ENCODE measurements around the gene SV2A.
"Not testable (repeated sequence)": the region's sequence is repeated elsewhere in the genome, so short reads cannot be mapped to it uniquely, and the experiment has no call there.

The SV2A gene

DNA sequence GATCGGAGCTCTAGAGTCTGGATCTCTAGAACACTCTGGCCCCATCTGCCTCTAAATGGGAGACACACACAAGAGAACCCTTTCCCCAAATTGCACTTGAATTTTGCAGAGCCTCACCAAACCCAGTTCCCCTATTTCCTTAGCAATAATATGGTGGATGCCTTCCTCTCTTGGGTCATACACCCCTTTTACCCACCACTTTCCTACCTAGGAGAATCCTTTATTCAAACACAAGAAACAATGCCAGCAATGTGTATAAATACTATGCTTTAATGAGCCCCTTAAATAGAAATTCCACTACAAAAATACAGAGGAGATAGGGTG is 10.7 kb upstream of the SV2A start:
- no peak for DNase-seq

- peak; percentile 88 for DNase-seq
These were observed 10.1 kb upstream of the SV2A start, which contains the start of gene SF3B4 for GRCh38 chr1:149927563-149928400. Gene SF3B4, minus strand, starts transcription at chr1:149927803. Its CDS starts 44 bp downstream, at chr1:149927759.

- no peak for DNase-seq
These were observed 9.5 kb upstream of the SV2A start for GRCh38 chr1:149927056-149927562.

DNA sequence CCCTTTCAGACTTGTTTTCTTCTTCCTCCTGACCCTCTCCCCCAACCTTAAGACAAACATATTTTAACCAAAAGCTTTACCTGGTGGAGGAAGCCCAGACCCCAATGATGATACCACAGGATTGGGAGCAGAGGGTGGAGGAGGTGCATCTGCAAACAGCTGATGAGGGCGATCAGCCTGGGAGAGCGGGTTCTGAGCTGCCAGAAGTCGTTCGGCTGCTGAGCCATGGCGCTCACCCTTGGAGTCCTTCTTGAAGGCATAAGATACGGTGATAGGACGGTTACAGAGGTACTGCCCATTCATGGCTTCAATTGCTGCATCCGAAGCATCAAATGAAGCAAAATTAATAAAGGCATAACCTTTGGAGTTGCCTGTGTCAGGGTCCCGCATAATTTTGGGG is 8.7 kb upstream of the SV2A start:
- DNase-seq = no peak

DNA sequence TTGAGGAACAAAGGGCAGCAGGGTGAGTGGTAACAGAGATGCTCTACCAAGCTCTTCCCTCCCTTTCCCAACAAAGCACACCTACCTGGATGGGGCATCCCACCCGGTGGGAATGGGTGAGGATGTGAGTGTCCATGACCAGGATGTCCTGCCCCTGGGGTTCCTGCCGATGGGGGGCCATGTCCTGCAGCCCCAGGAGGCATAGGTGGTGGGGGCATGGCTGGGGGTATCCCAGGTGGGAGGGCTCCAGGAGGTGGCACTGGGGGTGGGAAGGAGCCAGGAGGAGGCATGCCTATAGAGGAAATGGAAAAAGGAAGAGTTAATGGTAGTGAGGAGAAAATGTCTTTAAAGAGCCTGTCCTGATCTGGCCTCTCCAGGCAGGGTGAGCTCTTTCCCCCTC is 8.1 kb upstream of the SV2A start:
- no peak for DNase-seq

GRCh38 chr1:149925345-149925744 is 7.7 kb upstream of the SV2A start:
- no peak for DNase-seq

DNA sequence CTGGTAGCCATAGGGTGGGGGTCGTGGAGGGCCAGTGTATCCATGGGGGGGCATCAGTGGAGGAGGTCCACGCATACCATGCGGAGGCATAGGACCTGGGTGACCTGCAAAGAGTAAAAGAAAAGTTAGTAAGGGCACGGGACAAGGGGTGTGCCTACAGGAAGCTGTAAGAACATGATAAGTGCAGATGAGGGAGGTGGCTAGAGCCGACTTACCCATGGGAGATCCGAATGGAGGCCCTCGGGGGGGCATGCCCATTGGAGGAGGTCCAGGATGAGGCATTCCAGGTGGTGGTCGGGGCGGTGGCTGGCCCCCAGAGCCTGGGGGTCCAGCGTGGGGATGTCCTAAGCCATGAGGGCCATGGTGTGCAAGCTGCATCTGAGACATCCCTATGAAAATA is 6.0 kb upstream of the SV2A start:
- DNase-seq = no peak

DNA sequence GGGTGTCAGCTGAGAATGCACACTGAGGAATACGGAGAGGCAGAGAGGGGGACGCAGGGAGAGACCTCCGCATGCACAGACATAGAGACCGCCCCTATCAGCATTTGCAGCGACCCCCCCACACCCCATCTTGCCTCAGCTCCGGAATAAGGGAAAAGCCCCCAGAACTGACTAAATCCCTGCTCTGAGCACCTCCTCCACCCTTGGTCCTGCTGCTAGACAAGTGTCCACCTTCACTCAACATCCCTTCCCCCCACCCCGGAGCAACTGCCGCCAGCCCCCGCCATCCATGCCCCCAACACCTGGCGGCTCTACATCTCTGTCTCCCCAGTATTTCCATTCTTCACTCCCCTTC is 769 bp downstream of the SV2A start:
- no peak for DNase-seq

DNA sequence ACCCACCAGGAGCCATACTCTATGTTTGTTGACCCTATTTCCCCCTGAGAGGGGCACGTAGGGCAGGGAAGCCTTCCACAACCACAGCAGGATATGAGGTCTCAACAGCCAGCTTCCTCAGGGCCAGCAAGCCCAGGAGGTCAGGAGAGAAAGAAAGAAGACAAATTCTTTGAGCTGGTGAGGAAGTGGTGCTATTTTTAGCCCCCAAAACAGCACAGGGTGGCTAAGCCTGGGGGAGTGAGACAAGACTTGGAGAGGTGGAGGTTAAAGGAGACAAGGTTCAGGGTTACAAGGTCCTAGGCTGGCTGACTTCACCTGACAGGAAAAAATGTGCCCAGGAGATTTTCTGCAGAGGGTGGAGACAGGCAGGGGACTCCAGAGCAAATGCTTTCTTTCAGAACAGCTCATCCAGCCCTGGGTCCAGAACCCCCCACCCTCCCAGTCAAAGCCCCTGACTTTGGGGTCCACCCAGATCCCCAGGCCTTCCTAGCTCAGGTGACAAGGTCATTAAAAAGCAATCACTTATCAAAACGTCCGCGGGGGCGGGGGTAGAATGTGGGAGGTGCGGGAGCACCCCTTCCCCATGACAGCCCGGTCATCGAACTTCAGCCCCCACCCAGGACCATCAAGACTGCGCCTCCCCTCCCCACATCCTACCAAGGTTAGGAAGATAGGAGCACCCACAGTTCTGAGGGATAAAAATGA is 1.3 kb downstream of the SV2A start:
- no peak for DNase-seq

DNA sequence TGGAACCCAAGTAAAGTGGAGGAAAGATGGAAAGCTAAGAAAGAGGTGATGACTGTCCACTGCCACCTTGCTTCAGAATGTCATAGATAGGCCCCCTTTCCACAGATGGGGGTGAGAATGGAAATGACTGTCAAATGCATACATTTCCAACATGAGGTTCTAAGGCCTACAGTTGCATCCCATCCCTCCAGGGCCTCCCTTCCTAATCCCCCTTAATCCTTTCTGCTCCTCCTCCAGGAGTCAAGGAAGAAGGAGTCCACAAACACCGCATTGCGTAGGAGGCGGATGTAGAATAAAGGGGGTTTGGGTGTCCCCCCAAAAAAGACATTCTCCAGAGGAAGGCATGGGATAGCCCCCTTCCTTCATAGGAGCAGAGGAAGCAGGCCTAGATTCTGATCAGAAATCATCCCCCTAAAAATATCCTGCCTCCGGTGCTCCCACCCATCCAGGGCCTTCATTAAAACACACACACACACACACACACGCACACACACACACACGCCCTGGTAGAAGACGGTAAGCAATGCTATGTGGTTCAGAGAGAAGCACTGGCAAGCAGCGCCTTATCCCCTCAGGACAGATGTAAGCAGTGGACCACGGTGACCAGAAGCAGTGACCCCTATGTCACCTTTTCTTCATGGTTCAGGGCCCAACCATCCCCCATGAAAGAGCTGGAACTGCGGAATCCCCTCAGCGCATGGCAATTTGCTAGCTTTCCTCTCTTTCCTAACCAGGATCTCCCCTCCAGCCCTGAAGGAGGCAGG is 2.0 kb downstream of the SV2A start:
- no peak for DNase-seq

DNA sequence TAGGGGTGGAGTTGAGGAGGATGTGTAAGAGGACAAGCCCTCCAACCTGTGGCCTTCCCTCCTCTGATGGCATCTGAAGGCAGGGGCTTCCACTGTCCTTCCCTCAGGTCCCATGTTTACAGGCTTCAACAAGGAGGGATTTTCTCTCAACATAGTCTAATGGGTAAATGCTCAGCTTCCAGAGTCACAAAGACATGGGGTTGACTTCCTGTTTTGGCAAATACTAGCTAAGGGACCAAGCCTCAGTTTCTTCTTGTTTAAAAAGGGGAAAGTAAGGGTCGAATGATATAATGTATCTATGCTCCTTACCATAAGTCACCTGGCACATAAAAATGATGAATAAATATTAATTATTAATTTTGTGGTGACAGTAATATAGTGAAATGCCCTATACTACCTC is 3.1 kb downstream of the SV2A start:
- no peak for DNase-seq

DNA sequence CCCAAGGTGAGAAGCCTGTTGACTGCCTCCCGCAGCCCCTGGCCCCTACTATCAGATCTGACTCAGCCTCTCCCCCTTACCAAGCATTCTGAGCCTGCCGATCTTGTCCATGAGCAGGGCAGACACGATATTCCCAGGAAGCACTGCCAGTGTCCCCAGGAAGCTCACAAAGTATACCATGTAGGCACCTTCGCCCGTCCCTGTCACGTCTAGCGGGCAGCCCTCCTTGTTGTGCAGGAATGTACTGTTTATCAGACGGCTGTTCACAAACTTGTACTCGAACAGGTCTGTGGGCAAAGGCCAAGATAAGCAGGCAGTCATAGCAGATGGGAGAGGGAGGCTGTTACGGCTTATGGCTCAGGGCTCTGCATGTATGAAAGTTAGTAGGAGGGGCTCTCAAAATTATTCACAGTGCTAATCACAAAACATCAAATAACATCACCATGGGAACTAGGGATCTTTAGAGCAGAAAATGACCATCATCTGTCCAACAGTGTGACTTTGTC is 11.0 kb downstream of the SV2A start:
- DNase-seq = no peak

DNA sequence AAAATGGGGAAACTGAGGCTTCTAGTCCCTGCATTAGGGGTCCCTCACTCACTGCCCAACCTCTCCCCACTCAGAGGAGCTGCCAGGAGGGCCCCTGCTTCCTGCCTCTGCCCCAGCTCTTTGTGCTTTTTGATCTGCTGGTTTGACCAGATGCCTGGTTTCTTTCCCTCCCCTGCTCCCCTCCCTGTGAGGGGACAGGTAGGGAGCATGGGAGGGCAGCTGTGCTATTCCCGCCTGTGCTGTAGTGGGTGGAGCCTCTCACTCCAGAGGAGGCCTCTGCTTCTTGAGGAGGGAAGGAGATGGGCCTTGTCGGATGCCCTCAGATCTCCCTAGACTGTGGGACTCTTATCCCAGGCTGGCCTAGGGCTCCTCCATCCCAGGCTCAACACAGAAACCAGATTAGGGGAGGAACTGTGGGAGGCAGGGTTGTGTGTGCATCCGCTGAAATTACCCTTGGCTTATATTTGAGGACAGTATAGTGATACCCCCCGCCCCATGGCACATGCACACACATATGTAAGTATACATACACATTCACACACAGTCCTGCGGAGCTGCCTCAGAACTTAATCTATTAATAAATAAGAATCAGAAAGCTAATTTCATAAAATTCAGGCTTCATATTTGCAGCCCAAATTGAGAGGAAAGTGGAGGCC is 13.7 kb downstream of the SV2A start:
- DNase-seq = no peak

DNA sequence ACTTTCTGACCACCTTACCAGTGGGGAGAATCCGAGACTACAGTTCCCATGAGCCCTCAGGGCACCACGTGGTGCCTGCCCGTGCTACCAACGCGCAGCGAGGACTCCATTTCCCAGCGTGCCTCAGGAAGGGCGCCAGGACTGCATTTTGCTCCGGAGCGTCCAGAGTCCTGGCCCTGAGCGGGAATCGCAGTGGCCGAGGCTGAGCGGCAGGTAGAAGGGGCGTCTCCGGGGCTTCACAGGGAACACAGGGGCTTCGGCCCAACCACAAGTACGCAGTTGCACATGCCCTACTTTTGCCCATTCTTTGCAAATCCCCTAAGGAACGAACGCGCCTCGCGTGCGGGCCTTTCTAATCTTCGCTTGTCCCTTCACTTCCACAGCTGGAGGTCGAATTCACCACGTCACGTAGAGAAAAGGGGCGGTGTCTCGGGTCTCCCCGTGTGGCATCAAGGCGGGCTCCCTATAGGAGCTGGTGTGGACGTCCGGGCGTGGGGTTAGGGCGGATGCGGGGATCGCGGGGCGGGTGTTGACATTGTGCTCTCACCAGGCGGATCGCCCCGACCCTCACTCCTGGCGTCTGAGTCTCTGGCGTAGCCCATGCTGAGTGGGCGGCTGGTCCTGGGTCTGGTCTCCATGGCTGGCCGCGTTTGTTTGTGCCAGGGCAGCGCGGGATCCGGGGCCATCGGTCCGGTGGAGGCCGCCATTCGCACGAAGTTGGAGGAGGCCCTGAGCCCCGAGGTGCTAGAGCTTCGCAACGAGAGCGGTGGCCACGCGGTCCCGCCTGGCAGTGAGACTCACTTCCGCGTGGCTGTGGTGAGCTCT is 18.0 kb downstream of the SV2A start, which contains the start of gene BOLA1:
TSS of gene BOLA1 (plus strand) at position 109 of the 825 bp plus-strand sequence. CDS start at position 601, 492 bp downstream.
- peak; percentile 66 for DNase-seq

DNA sequence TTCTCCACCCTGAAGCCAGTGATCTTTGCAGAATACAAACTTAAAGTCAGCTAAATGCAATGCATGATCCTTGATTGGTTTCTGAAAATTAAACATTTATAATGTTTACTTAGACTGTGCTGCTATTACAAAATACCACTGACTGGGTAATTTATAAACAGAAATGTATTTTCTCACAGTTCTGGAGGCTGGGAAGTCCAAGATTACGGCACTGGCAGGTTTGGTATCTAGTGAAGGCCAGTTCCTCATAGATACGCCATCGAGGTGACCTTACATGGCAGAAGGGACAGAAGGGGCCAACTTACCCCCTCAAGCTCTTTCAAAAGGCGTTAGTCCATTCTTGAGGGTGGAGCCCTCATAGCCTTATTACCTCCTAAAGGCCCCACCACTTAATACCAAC is 21.1 kb downstream of the SV2A start:
- DNase-seq = no peak

DNA sequence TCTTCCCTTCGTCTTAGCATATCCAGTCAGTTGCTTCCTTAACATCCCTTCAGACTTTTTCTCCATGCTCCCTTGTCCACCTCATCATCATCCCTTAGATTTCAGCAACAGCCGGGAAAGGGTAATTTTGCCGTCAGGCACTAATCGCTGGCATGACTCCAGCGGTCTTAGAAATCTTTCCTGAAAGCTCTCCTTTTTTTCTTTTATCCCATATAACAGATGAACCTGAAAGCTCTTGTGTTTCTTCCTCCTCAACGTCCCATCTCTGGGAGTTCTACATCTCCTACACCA is 28.7 kb downstream of the SV2A start:
- no peak for DNase-seq

GRCh38 chr1:149888247-149888998 is 29.2 kb downstream of the SV2A start:
- peak; percentile 94 for DNase-seq

- DNase-seq = peak; percentile 99
These were observed 30.0 kb downstream of the SV2A start for GRCh38 chr1:149887456-149888246.

DNA sequence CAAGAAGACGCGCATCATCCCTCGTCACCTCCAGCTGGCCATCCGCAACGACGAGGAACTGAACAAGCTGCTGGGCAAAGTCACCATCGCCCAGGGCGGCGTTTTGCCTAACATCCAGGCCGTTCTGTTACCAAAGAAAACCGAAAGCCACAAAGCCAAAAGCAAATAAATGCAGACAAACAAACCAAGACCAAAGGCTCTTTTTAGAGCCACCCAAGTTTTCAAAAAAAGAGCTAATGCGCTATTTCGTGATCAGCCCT is 30.5 kb downstream of the SV2A start:
- DNase-seq = not testable (repeated sequence)

GRCh38 chr1:149886396-149887195 is 31.0 kb downstream of the SV2A start:
- peak; percentile 98 for DNase-seq
